Mammary epithelial cell (primary cell): ENCODE measurements around the gene CTNNBL1.

Source experiments
- EZH2 ChIP-seq: IDR thresholded peaks from 2 replicates; pipeline ENCODE4 v1.6.1; 2012; ENCODE audit warnings: low read length, inconsistent platforms, borderline replicate concordance
- TF ChIP-seq, protein P1 (sequence below), 2 donors: IDR thresholded peaks in 1 of 2; conservative IDR thresholded peaks in 1 of 2; 2 replicates each; pipeline ENCODE4 v1.5.1; 2011 to 2012; ENCODE audit warnings: inconsistent platforms in 2 of 2, low read length in 2 of 2, mild to moderate bottlenecking in 2 of 2, control low read depth in 1 of 2, low read depth in 1 of 2; ENCODE audit not compliant: insufficient read depth in 1 of 2; ENCODE audit errors: extremely low read depth in 1 of 2

DNA sequence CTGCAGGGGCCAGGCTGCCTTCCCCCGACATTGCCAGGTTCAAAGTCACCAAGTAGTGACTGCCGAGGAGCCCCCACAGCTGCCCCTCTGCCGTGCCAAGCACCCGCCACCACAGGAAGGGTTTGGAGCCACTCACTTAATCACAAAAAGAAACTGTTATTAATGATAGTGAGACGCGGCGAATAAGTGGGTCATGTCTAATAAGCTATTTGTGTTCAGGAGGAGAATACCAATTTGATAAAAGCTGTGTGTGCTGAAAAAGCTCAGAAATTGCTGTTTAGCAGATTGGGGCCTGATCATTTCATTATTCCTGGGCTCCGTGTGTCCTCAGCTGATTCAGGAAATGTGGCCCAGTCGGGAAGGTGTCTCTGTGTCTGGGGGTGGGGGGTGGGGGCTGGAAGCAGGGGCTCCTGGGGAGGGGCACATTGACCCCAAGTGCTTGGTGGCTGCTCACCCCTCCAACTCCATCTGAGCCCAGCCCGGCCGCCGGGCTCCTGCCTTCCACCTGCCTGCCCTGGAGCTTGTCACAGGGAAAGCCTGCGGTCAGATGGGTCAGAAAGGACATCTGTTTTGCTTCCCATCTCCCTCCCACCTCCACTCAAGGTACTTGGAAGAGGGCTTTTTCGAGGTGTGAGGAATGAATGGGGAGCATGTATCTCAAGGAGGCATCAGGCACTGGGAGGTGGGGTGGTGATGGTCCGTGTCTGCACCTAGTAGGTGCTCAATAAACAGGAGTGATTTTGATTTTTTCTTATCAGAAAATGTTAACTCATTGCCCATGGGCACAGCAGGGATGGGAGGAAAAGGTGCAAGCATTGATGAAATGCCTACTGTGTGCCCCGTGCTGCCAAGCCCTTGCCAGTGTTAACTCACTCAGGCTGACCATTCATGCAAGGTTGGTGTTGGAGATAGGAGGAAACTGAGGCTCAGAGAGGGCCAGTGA lies 212.1 kb downstream of the CTNNBL1 start:
- TF ChIP-seq, protein P1, sequence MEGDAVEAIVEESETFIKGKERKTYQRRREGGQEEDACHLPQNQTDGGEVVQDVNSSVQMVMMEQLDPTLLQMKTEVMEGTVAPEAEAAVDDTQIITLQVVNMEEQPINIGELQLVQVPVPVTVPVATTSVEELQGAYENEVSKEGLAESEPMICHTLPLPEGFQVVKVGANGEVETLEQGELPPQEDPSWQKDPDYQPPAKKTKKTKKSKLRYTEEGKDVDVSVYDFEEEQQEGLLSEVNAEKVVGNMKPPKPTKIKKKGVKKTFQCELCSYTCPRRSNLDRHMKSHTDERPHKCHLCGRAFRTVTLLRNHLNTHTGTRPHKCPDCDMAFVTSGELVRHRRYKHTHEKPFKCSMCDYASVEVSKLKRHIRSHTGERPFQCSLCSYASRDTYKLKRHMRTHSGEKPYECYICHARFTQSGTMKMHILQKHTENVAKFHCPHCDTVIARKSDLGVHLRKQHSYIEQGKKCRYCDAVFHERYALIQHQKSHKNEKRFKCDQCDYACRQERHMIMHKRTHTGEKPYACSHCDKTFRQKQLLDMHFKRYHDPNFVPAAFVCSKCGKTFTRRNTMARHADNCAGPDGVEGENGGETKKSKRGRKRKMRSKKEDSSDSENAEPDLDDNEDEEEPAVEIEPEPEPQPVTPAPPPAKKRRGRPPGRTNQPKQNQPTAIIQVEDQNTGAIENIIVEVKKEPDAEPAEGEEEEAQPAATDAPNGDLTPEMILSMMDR (conservative IDR thresholded peaks at IDR 0.05 in 1 of 2, IDR thresholded peaks at IDR 0.05 in 1 of 2; ENCODE audit: extremely low read depth in 1 of 2, insufficient read depth in 1 of 2, low read depth in 1 of 2, low read length in 2 of 2): no peak
- TF ChIP-seq EZH2: no peak
